HCT116 (cell line): ENCODE data around the gene SPEM3.

Source experiments
- CEBPB ChIP-seq: IDR thresholded peaks from 2 replicates; pipeline ENCODE4 v1.6.1; 2012; ENCODE audit warnings: low read depth
- EZH2 ChIP-seq: fragments of 200-600 bp; sonication (generic); IDR thresholded peaks from 2 replicates; pipeline ENCODE4 v1.6.1; 2017; ENCODE audit warnings: antibody characterized with exemption, mixed run types
- POLR2A ChIP-seq: IDR thresholded peaks from 2 replicates; pipeline ENCODE4 v1.7.0; 2011; ENCODE audit warnings: borderline replicate concordance; ENCODE audit not compliant: insufficient read depth, insufficient read length; ENCODE audit errors: extremely low read depth
- POLR2AphosphoS5 ChIP-seq: IDR thresholded peaks from 2 replicates; pipeline ENCODE4 v1.6.1; 2011; ENCODE audit warnings: mild to moderate bottlenecking, low read depth, low read length, moderate library complexity
- RAD21 ChIP-seq: IDR thresholded peaks from 2 replicates; pipeline ENCODE4 v1.6.1; 2012; ENCODE audit warnings: low read depth, mild to moderate bottlenecking
- SP1 ChIP-seq: IDR thresholded peaks from 2 replicates; pipeline ENCODE4 v1.6.1; 2012; ENCODE audit warnings: low read depth
- YY1 ChIP-seq: IDR thresholded peaks from 2 replicates; pipeline ENCODE4 v1.6.1; 2011; ENCODE audit warnings: low read length, low read depth, moderate library complexity, mild to moderate bottlenecking; ENCODE audit not compliant: insufficient replicate concordance; ENCODE audit errors: extremely low read depth
- ZNF274 ChIP-seq: fragments of 200-500 bp; sonication (Bioruptor generic); IDR thresholded peaks from 2 replicates; pipeline ENCODE4 v1.6.1; 2014; ENCODE audit warnings: mild to moderate bottlenecking, low read depth, low read length, inconsistent platforms
- TF ChIP-seq, protein P1 (sequence below), 3 experiments: fragments of 200-600 bp in 1 of 3; sonication (generic) in 1 of 3; IDR thresholded peaks in 2 of 3; conservative IDR thresholded peaks in 1 of 3; 2 replicates each; pipeline ENCODE4 v1.5.1; 2012 to 2017; ENCODE audit warnings: low read depth in 2 of 3, low read length in 2 of 3, antibody characterized with exemption in 1 of 3, borderline replicate concordance in 1 of 3, control low read depth in 1 of 3, mild to moderate bottlenecking in 1 of 3, mixed read lengths in 1 of 3, mixed run types in 1 of 3, moderate library complexity in 1 of 3; ENCODE audit not compliant: insufficient read depth in 1 of 3
- TF ChIP-seq, protein P2 (sequence below): IDR thresholded peaks from 2 replicates; pipeline ENCODE4 v1.6.1; 2012
- TF ChIP-seq, protein P3 (sequence below): IDR thresholded peaks from 2 replicates; pipeline ENCODE4 v1.6.1; 2011; ENCODE audit warnings: mild to moderate bottlenecking, low read length, moderate library complexity; ENCODE audit not compliant: insufficient replicate concordance; ENCODE audit errors: extremely low read depth

GRCh38 chr17:7480089-7480384, 51.4 kb downstream of the SPEM3 start:
- TF ChIP-seq, protein P1, sequence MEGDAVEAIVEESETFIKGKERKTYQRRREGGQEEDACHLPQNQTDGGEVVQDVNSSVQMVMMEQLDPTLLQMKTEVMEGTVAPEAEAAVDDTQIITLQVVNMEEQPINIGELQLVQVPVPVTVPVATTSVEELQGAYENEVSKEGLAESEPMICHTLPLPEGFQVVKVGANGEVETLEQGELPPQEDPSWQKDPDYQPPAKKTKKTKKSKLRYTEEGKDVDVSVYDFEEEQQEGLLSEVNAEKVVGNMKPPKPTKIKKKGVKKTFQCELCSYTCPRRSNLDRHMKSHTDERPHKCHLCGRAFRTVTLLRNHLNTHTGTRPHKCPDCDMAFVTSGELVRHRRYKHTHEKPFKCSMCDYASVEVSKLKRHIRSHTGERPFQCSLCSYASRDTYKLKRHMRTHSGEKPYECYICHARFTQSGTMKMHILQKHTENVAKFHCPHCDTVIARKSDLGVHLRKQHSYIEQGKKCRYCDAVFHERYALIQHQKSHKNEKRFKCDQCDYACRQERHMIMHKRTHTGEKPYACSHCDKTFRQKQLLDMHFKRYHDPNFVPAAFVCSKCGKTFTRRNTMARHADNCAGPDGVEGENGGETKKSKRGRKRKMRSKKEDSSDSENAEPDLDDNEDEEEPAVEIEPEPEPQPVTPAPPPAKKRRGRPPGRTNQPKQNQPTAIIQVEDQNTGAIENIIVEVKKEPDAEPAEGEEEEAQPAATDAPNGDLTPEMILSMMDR (IDR thresholded peaks at IDR 0.05 in 2 of 3, conservative IDR thresholded peaks at IDR 0.05 in 1 of 3; ENCODE audit: borderline replicate concordance in 1 of 3, insufficient read depth in 1 of 3, low read depth in 2 of 3, low read length in 2 of 3) = no peak
- TF ChIP-seq, protein P2, sequence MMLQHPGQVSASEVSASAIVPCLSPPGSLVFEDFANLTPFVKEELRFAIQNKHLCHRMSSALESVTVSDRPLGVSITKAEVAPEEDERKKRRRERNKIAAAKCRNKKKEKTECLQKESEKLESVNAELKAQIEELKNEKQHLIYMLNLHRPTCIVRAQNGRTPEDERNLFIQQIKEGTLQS = no peak
- TF ChIP-seq, protein P3, sequence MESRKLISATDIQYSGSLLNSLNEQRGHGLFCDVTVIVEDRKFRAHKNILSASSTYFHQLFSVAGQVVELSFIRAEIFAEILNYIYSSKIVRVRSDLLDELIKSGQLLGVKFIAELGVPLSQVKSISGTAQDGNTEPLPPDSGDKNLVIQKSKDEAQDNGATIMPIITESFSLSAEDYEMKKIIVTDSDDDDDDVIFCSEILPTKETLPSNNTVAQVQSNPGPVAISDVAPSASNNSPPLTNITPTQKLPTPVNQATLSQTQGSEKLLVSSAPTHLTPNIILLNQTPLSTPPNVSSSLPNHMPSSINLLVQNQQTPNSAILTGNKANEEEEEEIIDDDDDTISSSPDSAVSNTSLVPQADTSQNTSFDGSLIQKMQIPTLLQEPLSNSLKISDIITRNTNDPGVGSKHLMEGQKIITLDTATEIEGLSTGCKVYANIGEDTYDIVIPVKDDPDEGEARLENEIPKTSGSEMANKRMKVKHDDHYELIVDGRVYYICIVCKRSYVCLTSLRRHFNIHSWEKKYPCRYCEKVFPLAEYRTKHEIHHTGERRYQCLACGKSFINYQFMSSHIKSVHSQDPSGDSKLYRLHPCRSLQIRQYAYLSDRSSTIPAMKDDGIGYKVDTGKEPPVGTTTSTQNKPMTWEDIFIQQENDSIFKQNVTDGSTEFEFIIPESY = no peak
- TF ChIP-seq CEBPB (no peak), POLR2A (no peak), SP1 (no peak), YY1 (no peak), ZNF274 (no peak), POLR2AphosphoS5 (no peak), EZH2 (no peak), RAD21 (no peak)
